ENCODE results near the gene TNKS1BP1.

DNA sequence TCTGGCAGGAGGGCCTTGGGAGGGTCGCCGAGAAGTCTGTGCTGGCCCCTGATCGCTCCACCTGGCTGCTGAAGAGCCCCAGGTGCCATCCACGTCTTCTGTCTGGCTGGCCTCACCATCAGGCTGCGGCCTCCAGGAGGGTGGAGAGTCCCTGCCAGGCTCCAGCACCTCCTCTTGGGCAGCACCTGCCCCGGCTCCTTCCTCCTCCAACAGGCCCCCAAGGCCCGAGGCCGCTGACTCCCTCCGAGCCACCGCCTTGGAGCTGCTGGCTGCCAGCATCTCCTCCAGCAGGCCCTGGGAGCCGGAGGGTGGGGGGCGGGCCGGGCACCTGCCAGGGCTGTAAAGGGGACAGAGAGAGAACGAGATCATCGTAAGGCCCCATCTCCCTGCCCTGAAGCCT, 22.3 kb downstream of the TNKS1BP1 start:
- TF ChIP-seq, protein P1, sequence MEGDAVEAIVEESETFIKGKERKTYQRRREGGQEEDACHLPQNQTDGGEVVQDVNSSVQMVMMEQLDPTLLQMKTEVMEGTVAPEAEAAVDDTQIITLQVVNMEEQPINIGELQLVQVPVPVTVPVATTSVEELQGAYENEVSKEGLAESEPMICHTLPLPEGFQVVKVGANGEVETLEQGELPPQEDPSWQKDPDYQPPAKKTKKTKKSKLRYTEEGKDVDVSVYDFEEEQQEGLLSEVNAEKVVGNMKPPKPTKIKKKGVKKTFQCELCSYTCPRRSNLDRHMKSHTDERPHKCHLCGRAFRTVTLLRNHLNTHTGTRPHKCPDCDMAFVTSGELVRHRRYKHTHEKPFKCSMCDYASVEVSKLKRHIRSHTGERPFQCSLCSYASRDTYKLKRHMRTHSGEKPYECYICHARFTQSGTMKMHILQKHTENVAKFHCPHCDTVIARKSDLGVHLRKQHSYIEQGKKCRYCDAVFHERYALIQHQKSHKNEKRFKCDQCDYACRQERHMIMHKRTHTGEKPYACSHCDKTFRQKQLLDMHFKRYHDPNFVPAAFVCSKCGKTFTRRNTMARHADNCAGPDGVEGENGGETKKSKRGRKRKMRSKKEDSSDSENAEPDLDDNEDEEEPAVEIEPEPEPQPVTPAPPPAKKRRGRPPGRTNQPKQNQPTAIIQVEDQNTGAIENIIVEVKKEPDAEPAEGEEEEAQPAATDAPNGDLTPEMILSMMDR (IDR thresholded peaks at IDR 0.05): no peak
- TF ChIP-seq POLR2A (IDR thresholded peaks at IDR 0.05): no peak

Data from thyroid gland (tissue), 4 donors.